ENCODE data around the gene CERKL. TPM values are rescaled to one million over a fixed set of nuclear protein-coding genes. Genes with fewer than 3 reads are reported as not detected.

Gene CERKL
- total RNA-seq, 1 experiment from 2014 or later: 0.24 TPM

- no peak for TF ChIP-seq HMGXB4 (CRISPR knock-in tag; IDR thresholded peaks at IDR 0.05)
- no peak for TF ChIP-seq NFE2L1 (CRISPR knock-in tag; IDR thresholded peaks at IDR 0.05)
- TF ChIP-seq ZNF232 (CRISPR knock-in tag; IDR thresholded peaks at IDR 0.05): no peak
- TF ChIP-seq ETV6 (CRISPR knock-in tag; IDR thresholded peaks at IDR 0.05): no peak
- TF ChIP-seq E2F1 (CRISPR knock-in tag; IDR thresholded peaks at IDR 0.05): no peak
- no peak for TF ChIP-seq USF2 (CRISPR knock-in tag; IDR thresholded peaks at IDR 0.05)
- no peak for TF ChIP-seq ATF1 (CRISPR knock-in tag; IDR thresholded peaks at IDR 0.05)
- TF ChIP-seq RORB (CRISPR knock-in tag; IDR thresholded peaks at IDR 0.05): no peak
Measured at GRCh38 chr2:181542170-181542569, 114.7 kb downstream of the CERKL start (continued).

- H3K27me3 Mint-ChIP-seq (ENCODE audit: low read depth): no peaks in the 10 kb centered on the region
- H3K9me3 Mint-ChIP-seq: peaks cover 15% of the 10 kb centered on the region
- DNase-seq (ENCODE audit: low spot score) (no peak), ATAC-seq (no peak)
- no peaks in the 10 kb centered on the region for H3K4me1 Mint-ChIP-seq
- no peak overlapping the region for H3K4me3 Mint-ChIP-seq
- TF ChIP-seq ZNF232 (CRISPR knock-in tag; IDR thresholded peaks at IDR 0.05) (no peak), ZNF671 (CRISPR knock-in tag; IDR thresholded peaks at IDR 0.05) (no peak), E2F1 (CRISPR knock-in tag; IDR thresholded peaks at IDR 0.05) (no peak), CREM (CRISPR knock-in tag; IDR thresholded peaks at IDR 0.05) (no peak), USF2 (CRISPR knock-in tag; IDR thresholded peaks at IDR 0.05) (no peak), ETV6 (CRISPR knock-in tag; IDR thresholded peaks at IDR 0.05) (no peak), ZNF396 (CRISPR knock-in tag; IDR thresholded peaks at IDR 0.05; ENCODE audit: borderline replicate concordance) (no peak), NR3C1 (CRISPR knock-in tag; conservative IDR thresholded peaks at IDR 0.05; ENCODE audit: low read depth) (no peak), NR1H2 (CRISPR knock-in tag; IDR thresholded peaks at IDR 0.05) (no peak), USF1 (CRISPR knock-in tag; IDR thresholded peaks at IDR 0.05) (no peak), MYBL2 (CRISPR knock-in tag; IDR thresholded peaks at IDR 0.05) (no peak), RORB (CRISPR knock-in tag; IDR thresholded peaks at IDR 0.05) (no peak), CBFB (CRISPR knock-in tag; IDR thresholded peaks at IDR 0.05; ENCODE audit: low read depth) (no peak)
- no peak overlapping the region for H3K27ac Mint-ChIP-seq
- ChIA-PET CTCF (no interaction called here), POLR2A (no interaction called here)
- H3K36me3 Mint-ChIP-seq: peaks cover 9% of the 10 kb centered on the region
Measured at GRCh38 chr2:181540421-181540820, 116.5 kb downstream of the CERKL start.

GRCh38 chr2:181536730-181537129 is 120.2 kb downstream of the CERKL start:
- H3K36me3 Mint-ChIP-seq: peaks cover 9% of the 10 kb centered on the region
- H3K27me3 Mint-ChIP-seq (ENCODE audit: low read depth): no peaks in the 10 kb centered on the region
- ChIA-PET POLR2A (no interaction called here), CTCF (no interaction called here)
- no peak for DNase-seq (ENCODE audit: low spot score)
- no peak overlapping the region for H3K27ac Mint-ChIP-seq
- H3K9me3 Mint-ChIP-seq: peaks cover 15% of the 10 kb centered on the region
- no peak overlapping the region for H3K4me3 Mint-ChIP-seq
- peaks cover 12% of the 10 kb centered on the region for H3K4me1 Mint-ChIP-seq
- no peak for ATAC-seq
- TF ChIP-seq ZNF232 (CRISPR knock-in tag; IDR thresholded peaks at IDR 0.05) (no peak), ETV6 (CRISPR knock-in tag; IDR thresholded peaks at IDR 0.05) (no peak), ZNF219 (CRISPR knock-in tag; IDR thresholded peaks at IDR 0.05; ENCODE audit: borderline replicate concordance) (no peak), E2F4 (CRISPR knock-in tag; IDR thresholded peaks at IDR 0.05; ENCODE audit: borderline replicate concordance, low read depth) (no peak), PREB (CRISPR knock-in tag; IDR thresholded peaks at IDR 0.05; ENCODE audit: borderline replicate concordance) (no peak), ATF6 (CRISPR knock-in tag; IDR thresholded peaks at IDR 0.05) (no peak), SMAD3 (CRISPR knock-in tag; IDR thresholded peaks at IDR 0.05; ENCODE audit: borderline replicate concordance) (no peak), MYBL2 (CRISPR knock-in tag; IDR thresholded peaks at IDR 0.05) (no peak)

Data from WTC11 (cell line).